ENCODE data around the gene RPS16.

RPS16 gene

GRCh38 chr19:39449116-39449797 is 13.5 kb upstream of the RPS16 start:
- no peak for DNase-seq (ENCODE audit: low spot score)

DNA sequence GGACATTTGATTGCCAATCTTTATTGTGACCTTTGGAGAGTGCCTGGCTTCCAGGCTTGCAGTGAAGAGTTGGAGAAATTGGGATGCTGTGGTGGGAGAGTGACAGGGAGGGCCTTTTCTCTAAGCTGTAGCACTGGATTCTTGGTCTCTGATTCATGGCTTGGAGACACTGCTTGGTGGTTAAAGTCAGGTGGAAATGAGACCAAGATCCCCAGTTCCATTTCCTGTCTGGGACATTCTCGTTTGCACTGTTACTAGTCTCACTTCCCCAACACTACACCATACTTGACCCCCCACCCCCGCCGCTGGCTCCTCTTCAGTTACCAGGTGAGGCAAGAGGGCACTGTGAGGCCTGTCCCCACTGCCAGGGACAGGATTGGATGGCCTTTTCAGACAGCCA is 12.5 kb upstream of the RPS16 start:
- DNase-seq (ENCODE audit: low spot score), result no peak

- no peak for DNase-seq (ENCODE audit: low spot score)
Observed at GRCh38 chr19:39446365-39447084, 10.8 kb upstream of the RPS16 start.

GRCh38 chr19:39445196-39446111 is 9.7 kb upstream of the RPS16 start, which contains the start of gene SUPT5H:
SUPT5H (plus strand) TSS chr19:39445582; CDS start chr19:39445891, 309 bp downstream.
- DNase-seq (ENCODE audit: low spot score), result peak; percentile 97

- DNase-seq (ENCODE audit: low spot score), result no peak
Observed at GRCh38 chr19:39444598-39445195, 8.9 kb upstream of the RPS16 start.

DNA sequence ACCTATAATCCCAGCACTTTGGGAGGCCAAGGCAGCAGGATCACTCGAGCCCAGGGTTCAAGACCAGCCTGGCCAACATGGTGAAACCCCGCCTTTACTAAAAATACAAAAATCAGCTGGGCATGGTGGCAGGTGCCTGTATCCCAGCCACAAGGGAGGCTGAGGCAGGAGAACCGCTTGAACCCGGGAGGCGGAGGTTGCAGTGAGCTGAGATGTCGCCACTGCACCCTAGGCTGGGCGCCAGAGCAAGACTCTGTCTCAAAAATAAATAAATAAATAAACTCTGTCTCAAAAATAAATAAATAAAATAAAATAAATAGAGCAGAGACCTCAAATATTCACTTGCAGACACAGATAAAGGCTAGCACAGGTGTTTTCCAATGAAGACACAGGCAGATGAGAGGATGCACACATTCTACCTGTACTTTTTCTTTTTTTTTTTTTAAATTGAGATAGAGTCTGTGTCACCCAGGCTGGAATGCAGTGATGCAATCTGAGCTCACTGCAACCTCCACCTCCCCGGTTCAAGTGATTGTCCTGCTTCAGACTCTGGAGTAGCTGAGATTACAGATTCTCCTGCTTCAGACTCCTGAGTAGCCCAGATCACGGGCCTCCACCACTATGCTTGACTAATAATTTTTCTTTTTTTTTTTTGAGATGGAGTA is 2.7 kb upstream of the RPS16 start:
- no peak for DNase-seq (ENCODE audit: low spot score)

DNA sequence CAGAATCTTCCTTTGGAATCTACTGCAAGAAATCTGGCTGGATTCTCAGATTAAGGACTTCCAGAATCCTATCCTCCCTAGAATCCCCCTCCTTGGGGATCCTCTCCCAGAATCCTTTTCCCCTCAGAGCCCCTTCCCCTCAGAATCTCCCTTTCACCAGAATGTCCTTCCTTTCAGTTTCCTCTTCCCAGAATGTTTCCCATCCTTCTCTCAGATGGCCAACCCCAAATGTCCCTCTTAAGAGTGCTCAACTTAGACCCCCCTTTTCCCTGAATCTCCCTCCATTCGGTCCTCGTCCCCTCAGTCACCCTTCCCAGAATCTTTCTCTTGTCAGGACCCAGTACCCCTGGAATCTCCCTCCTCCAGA is 584 bp upstream of the RPS16 start:
- DNase-seq (ENCODE audit: low spot score), result no peak

DNA sequence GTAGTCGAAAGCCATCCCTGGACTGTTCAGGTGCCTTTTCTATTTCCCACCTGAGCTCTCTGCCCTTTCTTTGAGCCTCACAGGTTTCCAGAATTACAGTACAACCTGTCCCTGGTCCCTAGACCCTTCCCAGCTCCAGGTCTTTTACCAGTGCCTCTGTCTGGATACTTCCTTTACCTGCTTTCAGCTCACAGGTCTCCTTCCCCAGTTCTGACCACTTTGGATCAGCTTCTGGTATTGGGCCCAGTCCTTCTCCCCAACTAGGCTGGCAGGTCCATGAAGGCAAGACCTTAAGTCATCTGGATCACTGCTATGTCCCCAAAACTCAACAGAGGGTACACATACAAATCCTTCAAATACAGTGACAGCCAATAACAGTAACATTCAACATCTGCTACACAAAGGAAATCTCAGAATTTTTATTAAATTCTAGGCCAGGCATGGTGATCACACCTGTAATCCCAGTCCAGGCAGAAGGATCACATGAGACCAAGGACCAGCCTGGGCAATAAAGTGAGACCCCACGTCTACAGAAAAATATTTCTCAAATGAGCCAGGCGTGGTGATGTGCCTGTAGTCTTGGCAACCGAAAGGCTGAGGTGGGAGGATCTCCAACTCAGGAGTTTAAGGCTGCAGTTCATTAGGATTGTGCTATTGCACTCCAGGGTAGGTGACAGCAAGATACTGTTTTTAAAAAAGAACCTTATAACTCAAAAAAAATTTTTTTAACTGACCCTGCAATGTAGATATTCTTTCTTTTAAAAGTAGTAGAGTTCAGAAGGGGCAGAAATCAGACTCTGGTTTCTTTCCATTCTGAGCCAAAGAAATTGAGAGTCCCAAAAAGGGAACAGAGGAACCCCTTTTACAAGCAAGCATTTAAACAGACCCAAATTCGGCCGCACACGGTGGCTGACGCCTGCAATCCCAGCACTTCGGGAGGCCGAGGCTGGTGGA is 1.3 kb downstream of the RPS16 start:
- no peak for DNase-seq (ENCODE audit: low spot score)

GRCh38 chr19:39433480-39434079 is 2.2 kb downstream of the RPS16 start:
- DNase-seq (ENCODE audit: low spot score), result no peak

DNA sequence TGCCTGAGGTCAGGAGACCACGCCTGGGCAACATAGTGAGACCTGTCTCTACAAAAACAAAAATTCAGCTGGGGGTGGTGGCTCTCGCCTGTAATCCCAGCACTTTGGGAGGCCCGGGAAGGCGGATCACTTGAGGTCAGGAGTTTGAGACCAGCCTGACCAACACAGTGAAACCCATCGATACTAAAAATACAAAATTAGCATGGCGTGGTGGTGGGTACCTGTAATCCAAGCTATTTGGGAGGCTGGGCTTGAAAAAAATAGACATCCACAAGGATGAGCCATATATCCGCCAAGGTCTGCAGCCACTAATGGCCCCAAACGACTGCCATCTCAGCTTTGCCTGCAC is 3.1 kb downstream of the RPS16 start:
- no peak for DNase-seq (ENCODE audit: low spot score)

DNA sequence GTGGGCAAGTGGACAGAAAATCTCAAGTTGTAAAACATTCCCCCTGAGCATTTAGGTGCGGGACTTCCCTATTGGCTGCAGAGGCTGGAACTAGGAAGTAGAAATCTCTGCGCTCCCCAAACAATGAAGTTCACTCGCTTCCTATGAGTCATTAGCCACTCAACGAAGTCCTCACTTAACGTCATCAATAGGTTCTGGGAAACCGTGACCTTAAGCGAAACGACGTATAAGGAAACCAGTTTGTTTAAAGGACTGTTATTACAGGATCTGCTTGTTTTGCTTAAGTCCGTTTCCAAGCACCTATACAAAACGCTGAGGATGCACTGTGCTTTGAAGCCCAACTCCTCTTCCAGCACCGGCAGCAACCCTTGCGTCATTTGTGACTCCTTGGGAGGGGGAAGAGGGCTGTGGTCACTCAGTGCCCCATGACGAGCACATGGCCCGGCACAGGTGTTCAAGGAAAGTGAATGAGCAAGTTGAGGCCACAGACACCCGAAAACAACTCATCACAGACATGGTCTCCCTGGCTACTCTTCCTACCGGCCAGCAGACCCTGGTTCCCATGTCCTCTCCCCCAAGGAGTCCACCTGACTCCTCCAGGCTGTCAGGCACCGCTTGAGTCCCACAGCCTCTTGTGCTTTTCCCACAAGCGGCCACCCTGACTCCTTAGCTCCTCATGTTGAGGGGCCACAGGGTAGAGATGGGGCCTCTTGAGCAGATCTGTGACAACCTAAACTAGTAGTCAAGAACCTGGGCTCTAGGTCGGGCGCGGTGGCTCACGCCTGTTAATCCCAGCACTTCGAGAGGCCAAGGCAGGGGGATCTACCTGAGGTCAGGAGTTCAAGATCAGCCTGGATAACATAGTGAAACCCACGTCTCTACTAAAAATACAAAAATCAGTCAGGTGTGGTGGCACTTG is 4.8 kb downstream of the RPS16 start:
- peak; percentile 67 for DNase-seq (ENCODE audit: low spot score)

GRCh38 chr19:39428283-39429112 is 7.3 kb downstream of the RPS16 start:
- DNase-seq (ENCODE audit: low spot score), result no peak

DNA sequence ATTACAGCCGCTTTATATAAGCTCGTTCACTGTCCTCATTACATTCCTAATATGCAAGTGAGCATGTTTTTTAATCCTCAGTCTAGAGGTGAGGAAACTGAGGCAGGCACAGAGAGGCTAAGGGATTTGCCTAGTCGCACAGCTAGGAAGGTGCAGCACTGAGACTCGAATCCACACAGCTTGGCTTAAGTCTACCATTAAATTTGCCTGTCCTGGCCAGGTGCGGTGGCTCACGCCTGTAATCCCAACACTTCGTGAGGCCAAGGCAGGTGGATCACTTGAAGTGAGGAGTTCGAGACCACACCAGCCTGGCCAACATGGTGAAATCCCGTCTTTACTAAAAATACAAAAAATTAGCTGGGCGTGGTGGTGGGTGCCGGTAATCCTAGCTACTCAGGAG is 8.0 kb downstream of the RPS16 start:
- no peak for DNase-seq (ENCODE audit: low spot score)

DNA sequence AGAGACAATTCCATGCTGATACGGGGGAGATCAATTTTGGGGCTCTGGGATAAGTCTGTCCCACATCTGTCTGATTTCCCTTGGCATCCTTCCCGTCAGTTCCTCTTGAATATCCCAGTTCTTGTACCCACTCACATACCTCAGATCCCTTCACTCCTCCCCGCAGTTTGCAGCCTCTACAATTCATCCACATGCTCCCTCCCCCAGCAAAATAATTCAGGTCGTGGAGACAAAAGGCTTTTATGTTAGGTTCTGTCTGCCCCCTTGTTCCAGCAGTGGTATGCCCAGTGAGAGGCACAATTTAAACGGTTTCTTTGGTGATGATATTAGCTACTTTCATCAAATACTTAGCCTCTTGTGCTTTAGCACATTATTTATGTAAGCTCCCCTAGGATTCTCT is 9.6 kb downstream of the RPS16 start:
- DNase-seq (ENCODE audit: low spot score), result no peak

- no peak for DNase-seq (ENCODE audit: low spot score)
Observed at GRCh38 chr19:39425744-39426143, 10.0 kb downstream of the RPS16 start.

DNA sequence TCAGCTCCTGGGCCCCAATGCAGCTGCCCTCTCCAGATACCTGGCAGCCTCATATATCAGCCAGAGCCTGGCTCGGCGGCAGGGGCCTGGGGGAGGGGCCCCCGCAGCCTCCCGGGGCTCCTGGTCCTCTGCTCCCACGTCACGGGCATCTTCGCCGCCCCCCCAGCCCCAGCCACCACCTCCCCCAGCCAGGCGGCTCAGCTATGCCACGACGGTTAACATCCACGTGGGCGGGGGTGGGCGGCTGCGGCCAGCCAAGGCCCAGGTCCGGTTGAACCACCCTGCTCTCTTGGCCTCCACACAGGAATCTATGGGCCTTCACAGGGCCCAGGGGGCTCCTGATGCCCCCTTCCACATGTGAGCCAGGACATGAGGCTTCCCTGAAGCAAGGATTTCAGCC is 10.8 kb downstream of the RPS16 start:
- no peak for DNase-seq (ENCODE audit: low spot score)

DNA sequence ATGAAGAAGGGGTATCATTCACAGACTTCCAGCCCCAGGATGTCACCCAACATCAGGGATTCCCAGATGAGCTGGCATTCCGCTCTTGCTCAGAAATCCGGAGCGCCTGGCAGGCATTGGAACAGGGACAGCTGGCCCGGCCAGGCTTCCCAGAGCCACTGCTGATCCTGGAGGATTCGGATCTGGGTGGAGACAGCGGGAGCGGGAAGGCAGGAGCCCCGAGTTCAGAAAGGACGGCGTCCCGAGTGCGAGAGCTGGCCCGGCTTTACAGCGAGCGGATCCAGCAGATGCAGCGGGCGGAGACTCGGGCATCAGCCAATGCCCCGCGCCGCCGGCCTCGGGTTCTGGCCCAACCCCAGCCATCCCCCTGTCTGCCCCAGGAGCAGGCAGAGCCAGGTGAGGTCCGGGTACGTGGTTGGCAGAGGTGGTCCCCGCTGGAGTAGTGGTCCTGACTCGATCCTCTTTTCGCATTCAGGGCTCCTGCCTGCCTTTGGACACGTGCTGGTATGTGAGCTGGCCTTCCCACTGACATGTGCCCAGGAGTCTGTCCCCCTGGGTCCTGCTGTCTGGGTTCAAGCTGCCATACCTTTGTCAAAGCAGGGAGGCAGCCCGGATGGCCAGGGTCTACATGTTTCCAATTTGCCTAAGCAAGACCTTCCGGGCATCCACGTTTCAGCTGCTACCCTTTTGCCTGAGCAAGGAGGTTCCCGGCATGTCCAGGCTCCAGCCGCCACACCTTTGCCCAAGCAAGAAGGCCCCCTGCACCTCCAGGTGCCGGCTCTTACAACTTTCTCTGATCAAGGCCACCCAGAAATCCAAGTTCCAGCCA is 12.3 kb downstream of the RPS16 start:
- no peak for DNase-seq (ENCODE audit: low spot score)
